HG02884 (cell line): ENCODE results near the gene PPP1CA.

ENCODE experiments used
- ATAC-seq: cut with Tn5 transposase; IDR thresholded peaks from one replicate; pipeline ENCODE4 v1.9.1; 2021; ENCODE audit warnings: mild to moderate bottlenecking, moderate library complexity; ENCODE audit not compliant: unreplicated experiment

PPP1CA gene

GRCh38 chr11:67387069-67387468, 14.6 kb downstream of the PPP1CA start:
- ATAC-seq = no peak

GRCh38 chr11:67384851-67385366, 16.7 kb downstream of the PPP1CA start:
- ATAC-seq = no peak

GRCh38 chr11:67382276-67383136, 19.2 kb downstream of the PPP1CA start:
- no peak for ATAC-seq

DNA sequence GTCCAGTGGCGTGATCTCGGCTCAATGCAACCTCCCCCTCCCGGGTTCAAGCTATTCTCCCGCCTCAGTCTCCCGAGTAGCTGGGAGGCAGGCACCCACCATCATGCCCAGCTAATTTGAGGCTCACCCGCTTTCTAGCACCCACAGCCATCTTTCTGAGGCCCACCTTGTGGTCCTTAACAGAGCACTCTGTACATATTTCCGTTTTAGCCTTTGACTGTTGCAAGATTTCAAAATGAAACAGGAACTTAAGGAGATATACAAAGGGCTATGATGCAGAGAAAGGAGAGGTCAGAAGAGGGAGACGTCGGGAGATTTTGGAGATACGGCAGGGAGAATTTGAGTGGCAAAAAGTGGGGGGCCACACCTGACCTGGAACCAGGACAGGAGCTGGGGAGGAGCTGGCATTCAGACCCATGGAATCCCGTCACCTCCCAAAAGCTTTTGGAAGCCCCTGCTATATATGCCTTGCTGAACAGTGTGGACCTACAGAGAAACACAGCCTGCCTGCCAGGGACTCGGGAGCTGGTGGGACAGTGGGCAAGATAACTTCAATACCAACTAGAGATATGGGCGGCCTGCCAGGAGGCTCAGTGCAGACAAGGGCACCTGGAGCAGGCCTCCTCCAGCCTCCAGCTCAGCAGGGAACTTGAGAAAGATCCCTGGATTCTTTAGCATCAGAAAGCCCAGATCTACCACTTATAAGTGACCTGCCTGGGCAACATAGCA, 20.2 kb downstream of the PPP1CA start:
- no peak for ATAC-seq

- no peak for ATAC-seq
These were observed 22.3 kb downstream of the PPP1CA start for GRCh38 chr11:67379061-67380058.

- no peak for ATAC-seq
These were observed 23.1 kb downstream of the PPP1CA start for GRCh38 chr11:67378544-67378943.

GRCh38 chr11:67376873-67377808, 24.5 kb downstream of the PPP1CA start:
- no peak for ATAC-seq

- no peak for ATAC-seq
These were observed 25.4 kb downstream of the PPP1CA start for GRCh38 chr11:67376063-67376820.

- no peak for ATAC-seq
These were observed 26.2 kb downstream of the PPP1CA start for GRCh38 chr11:67375320-67376055.

DNA sequence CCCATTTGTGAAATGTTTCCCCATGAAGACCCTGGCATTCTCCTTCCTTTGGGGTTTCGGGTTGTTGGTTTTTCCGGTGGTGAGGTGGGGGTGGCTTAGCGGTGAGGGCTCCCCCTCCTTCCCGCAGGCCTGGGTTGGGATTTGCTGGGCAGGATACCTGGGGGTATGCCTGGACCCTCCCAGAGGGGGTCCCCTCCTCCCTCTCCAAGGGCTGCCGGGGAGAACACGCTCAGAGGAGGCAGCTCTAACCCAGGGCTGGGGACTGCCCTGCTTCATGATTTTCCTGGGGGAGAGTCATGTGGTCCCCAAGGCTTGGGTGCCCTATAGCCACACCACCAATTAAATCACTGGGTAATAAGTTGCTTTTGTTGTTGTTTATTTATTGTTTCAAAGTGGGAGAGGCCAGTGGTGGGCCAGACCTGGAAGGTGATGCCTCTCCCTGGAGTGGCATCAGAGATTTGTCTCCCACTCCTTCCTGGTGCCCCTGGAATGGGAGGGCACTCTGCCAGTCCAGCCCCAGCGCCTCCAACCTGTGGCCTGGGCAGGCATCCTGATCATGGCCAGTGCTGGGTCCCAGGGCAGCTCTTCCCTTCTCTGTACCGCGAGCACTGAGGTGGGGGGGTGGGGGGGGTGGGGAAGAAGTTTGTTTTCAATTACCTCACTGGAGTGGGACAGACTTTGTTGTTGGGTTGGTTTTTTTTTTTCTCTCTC, 26.9 kb downstream of the PPP1CA start:
- no peak for ATAC-seq

GRCh38 chr11:67373648-67374570, 27.7 kb downstream of the PPP1CA start:
- no peak for ATAC-seq

- ATAC-seq = no peak
These were observed 28.5 kb downstream of the PPP1CA start, which contains the start of gene CLCF1 for GRCh38 chr11:67372993-67373647. Gene CLCF1 (minus strand): TSS chr11:67373598. CDS start chr11:67373539, 59 bp downstream.

DNA sequence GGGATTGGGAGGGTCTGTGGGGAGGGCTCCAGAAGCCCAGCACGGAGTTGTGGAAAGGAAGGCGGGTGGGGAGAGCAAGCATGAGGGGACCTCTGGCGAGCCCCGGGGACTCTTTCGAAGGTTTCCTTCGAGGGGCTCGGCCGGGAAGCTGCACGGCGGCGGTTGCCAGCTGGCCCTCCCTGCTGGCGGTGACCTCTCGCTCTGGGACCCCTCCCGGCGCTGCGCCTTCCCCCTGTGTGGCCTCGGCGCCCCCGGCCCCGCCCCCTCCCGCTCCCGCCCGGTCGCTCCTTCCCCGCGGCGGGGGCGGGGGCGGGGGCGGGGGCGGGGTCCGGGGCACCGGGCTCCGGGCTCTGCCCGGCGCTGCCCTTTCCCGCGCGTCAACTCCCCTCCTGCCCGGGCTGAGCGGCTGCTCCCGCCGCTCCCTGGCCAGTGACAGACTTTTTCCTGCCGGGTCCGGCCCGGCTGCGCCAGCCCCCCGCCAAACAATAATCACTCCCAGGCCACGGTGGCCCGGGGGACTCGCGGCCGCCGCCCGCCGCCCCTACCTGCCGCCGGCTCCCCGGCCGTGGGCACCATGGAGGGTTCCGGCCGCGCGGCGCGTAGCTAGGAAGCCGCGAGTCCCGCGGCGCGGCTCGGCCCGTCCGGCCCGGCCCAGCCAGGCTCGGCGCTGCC, 29.2 kb downstream of the PPP1CA start:
- ATAC-seq = no peak

DNA sequence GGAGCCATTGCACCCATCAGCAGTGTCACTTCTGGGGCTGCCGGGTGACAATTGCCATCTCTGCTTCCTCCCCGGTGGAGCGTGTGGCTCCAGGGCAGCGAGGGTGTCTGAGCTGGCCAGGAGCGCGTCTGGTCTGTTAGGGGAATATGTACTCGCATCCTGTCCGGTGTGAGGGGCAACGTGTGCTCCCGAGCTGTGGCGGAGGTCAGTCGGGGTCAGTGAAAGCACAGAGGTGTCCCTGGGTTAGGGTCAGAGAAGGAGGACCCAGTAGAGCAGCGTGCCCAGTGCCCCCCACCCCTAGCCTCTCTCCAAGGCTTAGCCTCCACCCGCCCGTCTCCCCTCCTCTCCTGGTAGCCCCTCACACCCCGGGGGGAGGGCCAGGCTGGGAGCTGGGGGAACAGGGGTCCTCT, 29.7 kb downstream of the PPP1CA start:
- no peak for ATAC-seq

- no peak for ATAC-seq
These were observed 30.3 kb downstream of the PPP1CA start for GRCh38 chr11:67371189-67371910.
